ENCODE measurements around the gene TRMT10B. TPM values are rescaled to one million over a fixed set of nuclear protein-coding genes. Genes with fewer than 3 reads are reported as not detected.

The TRMT10B gene
- total RNA-seq, 1 experiment from 2014 or later, result 6.1 TPM

DNA sequence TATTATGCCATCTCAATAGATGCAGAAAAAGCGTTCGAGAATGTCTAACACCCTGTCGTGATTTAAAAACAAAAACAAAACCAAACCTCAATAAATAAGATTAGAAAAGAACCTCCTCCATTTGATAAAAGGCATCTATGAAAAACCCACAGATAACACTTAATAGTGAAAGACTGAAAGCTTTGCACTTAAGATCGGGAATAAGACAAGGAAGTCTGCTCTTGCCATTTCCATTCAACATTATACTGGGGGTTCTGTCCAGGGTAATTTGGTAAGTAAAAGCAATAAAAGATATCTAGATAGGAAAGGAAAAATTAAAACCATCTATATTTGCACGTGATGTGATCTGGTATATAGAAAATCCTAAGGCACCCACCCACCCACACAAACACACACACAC is 38.5 kb downstream of the TRMT10B start:
- Mint-ChIP-seq H3K27ac (no peak overlapping the region), H3K4me3 (no peak overlapping the region), H3K27me3 (ENCODE audit: low read depth) (peaks cover 23% of the 10 kb centered on the region), H3K9me3 (no peaks in the 10 kb centered on the region), H3K4me1 (no peaks in the 10 kb centered on the region), H3K36me3 (no peaks in the 10 kb centered on the region)
- ChIA-PET POLR2A (no interaction called here), CTCF (no interaction called here)
- TF ChIP-seq RORB (CRISPR knock-in tag; IDR thresholded peaks at IDR 0.05), result no peak
- no peak for TF ChIP-seq NR2C2 (CRISPR knock-in tag; IDR thresholded peaks at IDR 0.05)
- no peak for TF ChIP-seq PRRX2 (CRISPR knock-in tag; IDR thresholded peaks at IDR 0.05)
- TF ChIP-seq AR (CRISPR knock-in tag; IDR thresholded peaks at IDR 0.05), result no peak
- no peak for TF ChIP-seq ZNF281 (CRISPR knock-in tag; IDR thresholded peaks at IDR 0.05)
- no peak for DNase-seq (ENCODE audit: low spot score)
- no peak for ATAC-seq

GRCh38 chr9:37796232-37796631 is 42.6 kb downstream of the TRMT10B start:
- ChIA-PET CTCF (no interaction called here), POLR2A (no interaction called here)
- Mint-ChIP-seq H3K27me3 (ENCODE audit: low read depth) (peaks cover 4% of the 10 kb centered on the region), H3K9me3 (no peaks in the 10 kb centered on the region), H3K4me1 (peaks cover 5% of the 10 kb centered on the region), H3K36me3 (no peaks in the 10 kb centered on the region), H3K27ac (no peak overlapping the region; the same call in 1 of the 2 replicates), H3K4me3 (no peak overlapping the region)
- ATAC-seq, result no peak
- TF ChIP-seq ZNF416 (CRISPR knock-in tag; IDR thresholded peaks at IDR 0.05), result no peak
- no peak for TF ChIP-seq HMGXB4 (CRISPR knock-in tag; IDR thresholded peaks at IDR 0.05)
- no peak for DNase-seq (ENCODE audit: low spot score)

GRCh38 chr9:37798677-37799076 is 45.1 kb downstream of the TRMT10B start:
- H3K27ac Mint-ChIP-seq, result no peak overlapping the region
- POLR2A ChIA-PET, result no interaction called here
- H3K4me1 Mint-ChIP-seq, result peaks cover 20% of the 10 kb centered on the region
- H3K36me3 Mint-ChIP-seq, result no peaks in the 10 kb centered on the region
- H3K9me3 Mint-ChIP-seq, result no peaks in the 10 kb centered on the region
- CTCF ChIA-PET, result no interaction called here
- peaks cover 3% of the 10 kb centered on the region for H3K27me3 Mint-ChIP-seq (ENCODE audit: low read depth)
- no peak for ATAC-seq
- H3K4me3 Mint-ChIP-seq, result no peak overlapping the region
- DNase-seq (ENCODE audit: low spot score), result no peak
- TF ChIP-seq NR3C1 (CRISPR knock-in tag; conservative IDR thresholded peaks at IDR 0.05; ENCODE audit: low read depth) (no peak), ZNF232 (CRISPR knock-in tag; IDR thresholded peaks at IDR 0.05) (no peak), ZSCAN18 (CRISPR knock-in tag; IDR thresholded peaks at IDR 0.05) (no peak), USF2 (CRISPR knock-in tag; IDR thresholded peaks at IDR 0.05) (no peak), GTF2I (CRISPR knock-in tag; conservative IDR thresholded peaks at IDR 0.05) (no peak), AFF4 (CRISPR knock-in tag; IDR thresholded peaks at IDR 0.05; ENCODE audit: borderline replicate concordance) (no peak), SMAD3 (CRISPR knock-in tag; IDR thresholded peaks at IDR 0.05; ENCODE audit: borderline replicate concordance) (no peak), TP53 (CRISPR knock-in tag; IDR thresholded peaks at IDR 0.05) (no peak), ZNF423 (CRISPR knock-in tag; IDR thresholded peaks at IDR 0.05) (no peak), ATF1 (CRISPR knock-in tag; IDR thresholded peaks at IDR 0.05) (no peak), FOXK1 (CRISPR knock-in tag; IDR thresholded peaks at IDR 0.05) (no peak)

All from WTC11 (cell line).